HG02970 (cell line): ENCODE results near the gene CALR3.
"Not testable (repeated sequence)": the region's sequence is repeated elsewhere in the genome, so short reads cannot be mapped to it uniquely, and the experiment has no call there.

ENCODE experiments used
- ATAC-seq: cut with Tn5 transposase; IDR thresholded peaks from one replicate; pipeline ENCODE4 v1.9.1; 2021; ENCODE audit warnings: mild to moderate bottlenecking, moderate library complexity, moderate number of reproducible peaks; ENCODE audit not compliant: unreplicated experiment, low FRiP score

Gene CALR3

DNA sequence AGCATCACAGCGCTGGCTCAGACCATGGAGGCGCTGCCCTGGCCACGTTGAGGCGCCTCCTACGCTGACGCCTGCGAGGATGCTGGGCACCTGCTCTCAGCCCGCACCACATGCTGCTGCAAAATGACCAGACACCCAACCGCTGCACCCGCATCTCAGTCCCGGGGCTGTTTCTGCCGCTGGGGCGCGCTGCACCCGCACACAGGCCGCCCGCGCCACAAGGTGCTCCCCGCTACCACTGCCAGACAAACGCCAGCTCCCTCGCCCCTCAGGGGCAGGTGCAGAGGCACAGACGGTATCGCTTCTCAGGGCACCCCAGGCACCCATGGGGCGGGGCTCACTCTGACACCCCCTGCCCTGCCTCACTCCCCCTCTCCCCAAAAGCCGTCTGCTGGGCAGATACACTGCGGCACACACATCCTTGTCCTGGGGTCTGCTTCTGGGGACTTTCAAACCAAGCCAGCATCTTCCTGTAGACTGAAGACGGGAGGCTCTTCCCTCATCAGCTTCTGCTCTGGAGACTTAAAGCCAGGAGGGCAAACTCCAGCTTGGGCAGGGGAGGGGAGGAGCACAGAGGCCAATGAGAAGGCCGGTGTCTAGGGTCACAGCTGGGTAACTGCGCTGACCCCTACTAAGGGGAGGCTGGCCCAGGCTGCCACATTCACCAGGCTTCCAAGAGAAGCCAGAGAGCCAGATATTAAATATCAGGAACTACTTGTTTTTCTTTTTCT lies 29.9 kb upstream of the CALR3 start:
- no peak for ATAC-seq

DNA sequence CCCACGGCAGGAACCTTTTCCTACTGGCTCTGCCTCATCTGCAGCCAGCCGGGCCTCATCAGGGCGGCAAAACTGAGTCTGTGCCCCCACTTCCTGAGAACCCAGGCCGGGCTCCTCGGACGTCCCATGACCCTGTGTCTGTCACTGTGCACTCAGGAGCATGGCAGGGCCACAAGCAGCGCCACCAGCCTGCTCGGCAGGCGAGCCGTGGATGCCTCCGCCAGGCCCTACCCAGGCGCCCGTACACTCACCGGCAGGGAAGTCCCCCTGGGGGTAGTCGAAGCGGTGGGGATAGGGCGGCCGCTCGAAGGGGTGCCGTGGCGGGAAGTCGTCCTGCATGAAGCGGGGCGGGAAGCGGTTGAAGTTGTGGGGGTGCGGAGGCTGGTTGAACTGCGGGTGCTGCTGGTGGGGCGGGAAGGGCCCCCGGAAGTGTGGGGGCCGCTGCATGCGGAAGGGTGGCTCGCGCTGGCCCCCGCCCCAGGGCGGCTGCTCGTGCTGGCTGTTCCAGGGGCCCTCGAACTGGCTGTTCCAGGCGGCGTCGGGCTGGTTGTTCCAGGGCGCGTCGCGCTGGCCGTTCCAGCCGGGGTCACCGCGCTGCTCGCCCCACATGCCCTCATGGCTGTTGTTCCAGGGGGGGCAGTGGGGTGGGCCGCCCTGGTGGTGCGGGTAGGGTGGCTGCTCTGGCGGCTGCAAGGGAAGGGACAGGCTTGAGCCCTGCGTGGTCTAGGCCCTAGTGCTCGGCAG lies 29.2 kb upstream of the CALR3 start:
- ATAC-seq, result no peak

DNA sequence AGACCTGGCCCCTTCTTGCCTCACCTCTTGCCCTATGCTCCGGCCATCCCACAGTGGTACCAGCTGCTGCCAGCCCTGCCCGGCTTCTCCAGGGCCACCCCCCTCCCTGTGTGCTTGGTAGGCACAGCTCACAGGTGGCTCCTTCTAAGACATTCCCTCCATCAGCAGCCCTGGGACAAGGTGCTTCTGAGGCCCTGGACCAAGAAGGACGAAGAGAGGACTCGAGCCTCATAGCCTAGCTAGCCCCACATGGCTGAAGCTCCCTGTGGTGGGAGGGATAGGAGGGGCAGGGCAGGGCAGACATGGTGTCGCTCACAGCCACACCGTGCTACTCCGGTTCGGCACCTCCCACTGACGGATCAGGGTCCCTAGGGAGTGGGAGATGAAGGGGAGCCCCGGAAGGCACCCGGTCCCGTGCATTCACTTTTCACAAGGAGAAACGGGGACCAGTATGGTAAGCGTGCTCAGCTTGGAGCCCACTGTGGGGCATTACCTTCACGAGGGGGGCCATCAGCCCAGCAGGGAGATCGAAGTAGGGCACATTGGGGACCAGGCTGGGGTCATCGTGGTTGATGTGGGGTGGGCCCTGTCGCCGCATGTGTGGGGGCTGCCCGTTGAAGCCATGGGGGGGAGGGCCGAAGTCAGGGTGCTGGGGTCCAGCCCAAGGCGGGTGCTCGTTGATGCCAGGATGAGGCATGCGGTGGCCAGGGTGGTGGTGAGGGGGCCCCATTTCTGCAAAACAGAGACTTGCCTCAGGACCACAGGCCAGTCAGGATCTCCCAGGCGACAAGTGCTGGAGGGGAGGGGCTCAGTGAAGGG lies 26.8 kb upstream of the CALR3 start:
- ATAC-seq, result no peak

DNA sequence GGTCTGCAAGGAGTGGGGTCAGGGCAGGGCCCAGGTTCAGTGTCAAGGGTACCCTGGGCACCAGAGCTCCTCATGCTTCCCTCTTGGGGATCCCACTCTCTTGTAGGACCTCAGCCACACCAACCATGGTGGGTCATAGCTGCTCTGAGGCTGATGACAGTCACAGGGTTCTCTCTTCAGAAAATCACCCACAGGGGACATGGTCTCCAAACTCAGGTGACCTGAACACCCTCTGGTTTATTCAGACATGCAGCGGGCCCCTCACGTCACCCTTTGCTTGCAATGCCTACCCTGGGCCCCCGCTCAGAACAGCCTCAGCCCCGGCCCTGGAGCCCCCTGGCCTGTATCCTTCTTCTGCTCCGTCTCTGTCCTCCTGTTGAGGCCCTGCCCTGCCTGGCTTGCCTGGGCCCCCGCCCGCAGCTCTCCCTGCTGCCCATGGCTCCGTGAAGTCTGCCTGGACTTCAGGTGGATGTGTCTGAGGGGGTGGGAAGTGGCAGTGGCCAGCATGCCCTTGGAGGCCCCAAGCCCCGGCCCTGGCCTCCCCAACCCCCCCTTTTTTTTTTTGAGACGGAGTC lies 25.8 kb upstream of the CALR3 start:
- ATAC-seq, result no peak

DNA sequence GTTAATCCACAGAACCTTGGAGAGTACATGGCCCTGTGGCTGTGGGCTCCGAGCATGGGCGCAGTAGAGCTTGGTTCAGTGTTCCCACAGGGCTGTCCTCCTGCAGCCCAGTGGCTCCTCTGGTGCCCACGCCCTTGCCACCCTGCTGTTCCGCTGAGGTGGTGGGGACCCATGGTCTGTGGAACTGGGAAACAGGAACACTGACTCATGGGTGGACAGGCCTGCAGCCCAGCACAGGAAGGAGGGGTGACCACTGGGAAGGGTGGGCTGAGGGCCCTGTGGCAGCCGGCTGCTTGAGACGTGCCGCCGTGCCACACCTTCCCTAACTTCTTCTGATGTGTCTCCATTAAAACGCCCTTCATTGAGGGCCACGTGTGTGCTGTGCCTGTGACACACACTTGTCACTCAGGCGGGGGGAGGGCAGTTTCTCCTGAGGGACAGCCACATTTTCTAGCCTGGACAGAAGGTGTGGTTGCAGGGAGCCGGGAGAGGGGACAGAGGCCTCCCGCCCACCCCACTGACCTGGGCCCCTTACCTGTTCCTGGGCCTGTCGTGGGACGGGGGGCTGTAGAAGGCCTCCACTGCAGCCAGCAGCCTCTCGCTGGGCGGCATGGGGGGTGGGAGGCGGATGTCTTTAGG lies 25.1 kb upstream of the CALR3 start:
- ATAC-seq, result no peak

DNA sequence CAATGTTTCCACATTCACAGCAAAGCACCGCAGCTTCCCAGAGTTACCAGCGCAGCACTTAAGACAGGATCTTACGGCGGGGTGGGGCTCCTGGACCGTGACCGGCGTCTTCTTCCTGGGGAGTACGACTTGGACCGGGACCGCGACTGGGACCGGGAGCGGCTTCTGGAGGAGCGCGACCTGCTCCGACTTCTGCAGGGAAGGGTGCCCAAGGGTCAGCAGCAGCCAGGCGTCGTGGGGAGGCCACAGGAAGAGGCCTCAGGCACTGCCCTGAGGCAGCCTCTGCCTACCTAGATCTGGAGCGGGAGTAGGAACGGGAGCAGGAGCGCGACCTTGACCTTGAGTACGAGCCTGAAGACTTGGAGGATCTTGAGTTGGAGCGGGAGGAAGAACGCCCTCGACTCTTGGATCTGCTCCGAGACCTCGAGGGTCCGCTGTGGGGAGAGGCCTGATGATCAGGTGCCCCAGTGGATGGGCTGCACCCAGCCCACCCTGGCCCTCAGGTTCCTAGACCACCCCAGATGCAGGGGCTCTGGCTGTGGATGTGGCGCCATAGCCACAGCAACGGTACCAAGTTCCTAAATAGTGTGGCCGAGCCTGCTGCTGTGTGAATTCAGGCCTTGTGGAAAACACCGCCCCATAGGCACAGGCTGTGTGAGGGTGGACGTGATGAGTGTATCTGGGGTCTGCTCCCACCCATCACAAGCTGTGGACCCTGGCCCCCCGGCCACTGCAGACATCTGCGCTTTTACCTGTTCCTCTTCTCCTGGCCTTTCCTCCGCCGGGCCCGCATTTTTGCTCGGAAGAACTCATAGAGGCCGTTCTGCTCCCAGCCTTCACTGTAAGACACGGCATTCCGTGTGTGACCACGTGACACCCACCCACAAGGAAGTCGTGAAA lies 24.4 kb upstream of the CALR3 start:
- ATAC-seq, result no peak

DNA sequence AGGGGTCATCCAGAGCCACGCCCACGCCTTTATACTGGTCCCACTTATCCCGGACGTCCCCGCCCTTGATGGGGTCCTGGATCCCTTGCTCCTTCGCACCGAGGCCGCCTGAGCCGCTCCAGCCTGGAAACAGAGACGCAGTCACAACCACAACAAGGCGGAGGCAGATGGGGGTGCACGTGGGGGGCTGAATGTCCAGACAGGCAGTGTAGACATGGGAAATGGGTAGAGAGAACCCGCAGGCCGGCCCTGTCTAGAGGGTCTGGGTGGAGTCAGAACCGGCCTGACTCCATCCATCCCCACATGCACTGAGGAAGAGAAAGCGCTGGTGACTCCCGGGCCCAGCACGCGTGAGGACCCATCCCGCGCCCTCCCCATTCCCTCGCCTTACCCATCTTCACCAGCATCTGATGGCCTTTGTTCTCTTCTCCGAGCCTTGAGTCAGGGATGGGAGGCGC lies 23.3 kb upstream of the CALR3 start:
- no peak for ATAC-seq

DNA sequence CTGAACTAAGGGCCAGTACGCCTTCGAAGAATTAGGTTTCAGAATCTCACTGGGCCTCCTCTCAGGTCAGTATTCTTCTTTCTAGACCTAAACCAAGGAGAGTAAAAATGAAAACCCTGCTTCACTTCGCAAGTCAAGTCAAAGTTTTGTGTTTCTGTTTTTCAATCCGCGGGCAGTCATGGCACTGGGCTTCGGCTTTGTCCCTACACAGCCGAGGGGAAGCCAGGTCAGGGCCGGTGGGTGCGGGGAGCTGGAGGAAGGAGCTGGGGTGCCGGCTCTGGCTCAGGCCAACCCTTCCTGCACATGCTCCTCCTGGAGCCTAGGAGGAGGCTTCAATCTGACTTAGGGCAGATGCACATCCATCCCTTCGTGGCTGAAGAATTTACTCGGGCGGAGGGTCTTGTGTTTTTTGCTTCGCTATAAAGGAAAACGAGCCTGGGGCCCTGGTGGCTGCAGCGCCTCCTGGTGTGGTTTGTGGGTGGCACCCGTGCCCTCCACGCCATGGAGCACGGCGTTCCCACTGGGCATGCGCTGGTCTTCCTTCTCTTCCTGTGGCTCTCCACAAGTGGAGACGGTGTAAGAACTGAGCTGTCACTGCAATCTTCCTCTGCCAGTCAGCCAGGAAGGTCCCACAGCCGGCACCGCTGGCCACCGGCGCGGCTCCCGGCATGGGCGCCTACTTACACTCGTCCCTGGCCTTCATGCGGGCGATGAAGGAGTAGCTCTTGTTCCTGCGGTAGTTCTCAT lies 22.7 kb upstream of the CALR3 start:
- no peak for ATAC-seq

DNA sequence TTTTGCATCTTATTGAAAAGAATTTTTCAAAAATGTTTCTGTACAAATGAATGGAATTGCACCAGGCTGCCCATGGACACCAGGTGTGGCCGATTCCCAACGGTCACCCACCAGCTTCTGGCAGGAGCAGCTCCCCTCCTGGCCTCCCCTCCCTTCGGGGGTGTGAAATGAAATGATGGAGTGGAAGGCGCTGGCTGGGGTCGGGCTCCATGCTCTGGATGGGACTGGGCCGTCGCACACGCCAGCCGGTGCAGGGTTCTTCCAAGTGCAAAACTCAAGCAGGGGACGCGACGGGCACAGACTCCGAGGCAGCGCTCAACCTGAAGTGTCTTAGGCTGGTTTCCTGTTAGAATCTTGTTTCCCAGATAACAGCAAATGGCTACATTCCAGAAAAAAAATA lies 22.1 kb upstream of the CALR3 start:
- ATAC-seq, result no peak

DNA sequence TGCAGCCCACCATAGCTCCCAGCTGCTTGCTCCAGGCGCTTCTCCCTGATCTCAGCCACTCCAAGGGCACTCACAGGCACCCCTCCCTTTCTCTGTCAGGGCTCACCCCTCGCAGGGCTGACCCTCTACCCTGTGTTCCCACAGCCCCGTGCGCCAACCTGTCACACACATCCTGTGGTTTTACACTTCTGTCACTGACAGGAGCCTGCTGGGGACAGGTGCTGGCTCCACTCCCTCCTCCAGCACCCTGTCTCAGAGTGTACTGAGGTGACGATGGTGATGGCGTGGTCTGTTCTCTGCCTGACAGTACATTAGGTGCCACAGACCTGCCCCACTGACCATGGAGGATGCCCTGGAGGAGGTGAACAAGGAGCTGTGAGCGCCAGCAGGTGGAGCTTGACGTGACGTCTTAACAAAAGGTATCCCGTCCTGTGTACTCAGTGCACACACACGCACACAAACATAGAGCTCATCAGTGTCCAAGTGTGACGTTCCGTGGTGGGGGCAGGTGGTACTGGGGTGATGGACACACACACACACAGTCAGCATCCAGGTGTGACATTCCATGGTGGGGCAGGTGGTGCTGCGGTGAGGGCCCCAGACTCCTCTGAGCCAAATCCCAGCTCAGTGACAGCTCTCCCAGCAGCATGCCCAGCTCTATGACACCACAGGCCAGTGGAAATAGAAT lies 21.1 kb upstream of the CALR3 start:
- no peak for ATAC-seq

DNA sequence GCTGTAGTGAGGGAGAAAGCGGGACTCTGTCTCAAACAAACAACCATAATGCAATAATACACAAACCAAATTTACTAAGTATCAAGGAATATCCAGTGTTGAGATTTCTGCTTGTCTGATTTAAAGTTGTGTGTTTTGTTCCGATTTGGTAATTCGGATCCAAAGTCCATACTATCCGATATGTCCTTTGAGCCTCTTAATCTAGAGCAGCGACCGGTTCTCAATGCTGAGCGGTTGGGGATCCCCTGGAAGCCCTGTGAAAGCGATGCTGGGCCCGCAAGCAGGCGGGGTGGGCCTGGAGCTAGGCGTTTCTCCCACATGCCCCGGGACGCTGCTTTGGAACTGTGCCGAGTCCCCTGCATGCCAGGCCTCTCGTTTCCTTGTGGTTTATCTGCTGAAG lies 20.4 kb upstream of the CALR3 start:
- no peak for ATAC-seq

DNA sequence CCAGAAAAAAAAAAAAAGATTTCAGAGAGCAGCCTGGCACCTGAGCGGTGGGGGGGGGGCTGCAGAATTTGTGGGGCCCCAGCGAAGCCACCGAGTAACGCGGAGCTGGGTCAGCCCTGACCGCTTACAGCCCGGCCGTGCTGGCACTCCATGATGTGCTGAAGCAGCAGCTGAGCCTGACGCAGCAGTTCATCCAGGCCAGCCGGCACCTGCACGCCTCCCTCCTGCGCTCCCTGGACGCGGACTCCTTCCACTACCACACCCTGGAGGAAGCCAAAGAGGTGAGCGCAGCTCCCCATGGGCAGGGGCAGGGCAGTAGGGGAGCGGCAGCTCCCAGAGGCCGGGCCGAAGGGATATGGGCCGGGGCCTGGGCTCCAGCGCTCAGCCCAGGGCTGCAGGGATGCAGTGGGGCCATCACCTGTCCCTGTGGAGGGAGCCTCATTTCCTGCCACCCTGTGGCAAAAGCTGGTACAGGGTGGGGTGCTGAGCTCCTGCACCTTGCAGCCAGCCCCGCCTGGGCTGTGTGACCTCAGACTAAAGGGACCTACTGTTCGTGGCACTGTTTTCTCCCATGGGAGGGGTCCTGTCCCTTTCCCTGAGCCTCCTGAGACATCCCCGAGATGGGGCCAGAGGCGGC lies 18.5 kb upstream of the CALR3 start:
- ATAC-seq, result no peak

DNA sequence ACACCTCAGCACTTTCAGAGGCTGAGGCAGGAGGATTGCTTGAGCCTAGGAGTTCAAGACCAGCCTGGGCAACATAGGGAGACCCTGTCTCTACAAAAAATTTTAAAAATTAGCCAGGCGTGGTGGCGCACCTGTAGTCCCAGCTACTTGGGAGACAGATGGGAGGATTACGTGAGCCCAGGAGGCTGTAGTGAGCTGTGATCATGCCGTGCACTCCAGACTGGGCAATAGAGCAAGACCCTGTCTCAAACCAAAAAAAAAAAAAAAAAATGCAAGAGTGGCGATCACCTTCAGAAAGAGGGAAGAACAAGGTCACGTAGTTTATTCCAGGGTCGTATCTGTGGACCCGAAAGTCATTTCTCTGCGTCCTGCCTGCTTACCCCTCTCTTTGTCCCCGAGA lies 16.6 kb upstream of the CALR3 start:
- ATAC-seq, result not testable (repeated sequence)

DNA sequence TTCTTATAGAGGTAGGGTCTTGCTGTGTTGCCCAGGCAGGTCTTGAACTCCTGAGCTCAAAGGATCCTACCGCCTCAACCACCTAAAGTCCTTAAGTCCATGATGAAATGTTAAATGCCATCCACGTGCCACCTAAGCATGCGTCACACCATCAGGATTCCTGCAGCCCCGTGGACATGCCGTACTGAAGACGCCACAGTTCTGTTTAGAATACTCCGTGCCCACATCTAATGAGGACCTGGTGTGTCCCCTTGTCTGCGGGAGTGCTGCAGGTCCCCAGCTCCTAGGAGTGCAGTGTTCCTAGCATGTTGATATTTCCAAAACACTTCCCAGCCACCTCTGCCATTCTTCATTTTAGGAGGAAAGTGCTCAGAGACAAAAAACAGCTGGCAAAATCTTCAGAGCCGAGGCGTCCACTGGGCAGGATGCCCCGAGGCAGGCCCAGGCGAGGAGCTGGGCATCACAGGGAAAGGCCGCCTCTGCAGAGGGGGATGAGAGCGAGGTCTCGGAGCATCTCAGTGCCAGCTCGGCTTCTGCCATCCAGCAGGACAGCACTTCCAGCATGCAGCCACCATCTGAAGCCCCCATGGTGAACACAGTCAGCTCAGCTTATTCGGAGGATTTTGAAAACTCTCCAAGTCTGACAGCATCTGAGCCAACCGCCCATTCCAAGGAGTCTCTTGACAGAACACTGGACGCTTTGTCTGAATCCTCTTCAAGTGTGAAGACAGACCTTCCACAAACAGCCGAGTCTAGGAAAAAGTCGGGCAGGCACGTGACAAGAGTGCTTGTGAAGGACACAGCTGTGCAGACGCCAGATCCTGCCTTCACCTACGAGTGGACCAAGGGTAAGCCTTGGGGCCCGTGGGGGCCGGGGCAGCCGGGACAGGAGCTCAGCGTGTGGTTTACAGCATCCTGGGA lies 13.4 kb upstream of the CALR3 start:
- ATAC-seq, result no peak

DNA sequence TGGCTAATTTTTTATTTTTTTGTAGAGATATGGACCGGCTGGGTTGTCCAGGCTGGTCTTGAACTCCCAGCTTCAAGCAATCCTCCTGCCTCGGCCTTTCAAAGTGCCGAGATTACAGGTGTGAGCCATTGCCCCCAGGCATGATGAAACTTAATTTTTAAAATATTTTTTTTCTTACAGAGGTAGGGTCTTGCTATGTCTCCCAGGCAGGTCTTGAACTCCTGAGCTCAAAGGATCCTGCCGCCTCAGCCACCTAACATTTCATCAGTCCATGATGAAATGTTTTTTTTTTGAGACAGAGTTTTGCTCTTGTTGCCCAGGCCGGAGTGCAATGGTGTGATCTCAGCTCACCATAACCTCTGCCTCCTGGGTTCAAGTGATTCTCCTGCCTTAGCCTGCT lies 12.6 kb upstream of the CALR3 start:
- ATAC-seq, result no peak

DNA sequence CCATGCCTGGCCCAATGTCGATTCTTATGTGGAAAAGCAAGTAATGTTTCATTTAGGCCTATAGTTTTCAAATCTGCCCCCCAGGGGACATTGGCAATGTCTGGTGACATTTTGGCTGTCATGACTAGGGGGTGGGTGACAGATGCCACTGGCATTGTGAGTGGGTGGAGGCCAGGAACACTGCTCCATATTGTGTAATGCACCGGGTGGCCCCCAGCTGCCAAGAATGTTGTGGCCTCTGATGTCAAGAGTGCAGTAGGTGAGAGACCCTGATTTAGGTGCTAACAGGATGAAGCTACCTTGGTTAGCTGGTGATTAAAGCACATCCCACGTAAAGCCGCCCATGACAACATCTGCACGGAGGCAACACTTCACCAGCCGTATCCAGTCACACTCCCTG lies 11.0 kb upstream of the CALR3 start:
- no peak for ATAC-seq

DNA sequence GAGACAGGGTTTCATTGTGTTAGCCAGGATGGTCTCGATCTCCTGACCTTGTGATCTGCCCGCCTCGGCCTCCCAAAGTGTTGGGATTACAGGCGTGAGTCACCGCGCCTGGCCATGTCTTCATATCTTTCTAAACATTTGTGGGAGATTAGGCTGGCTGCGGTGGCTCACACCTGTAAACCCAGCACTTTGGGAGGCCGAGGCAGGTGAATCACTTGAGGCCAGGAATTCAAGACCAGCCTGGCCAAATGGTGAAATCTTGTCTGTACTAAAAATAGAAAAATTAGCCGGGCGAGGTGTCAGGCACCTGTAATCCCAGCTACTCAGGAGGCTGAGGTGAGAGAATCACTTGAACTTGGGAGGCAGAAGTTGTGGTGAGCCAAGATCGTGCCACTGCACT lies 10.2 kb upstream of the CALR3 start:
- not testable (repeated sequence) for ATAC-seq
